Thoracic aorta (tissue), 2 donors: ENCODE data around the gene CCL15. TPM values are rescaled to one million over a fixed set of nuclear protein-coding genes. Genes with fewer than 3 reads are reported as not detected.

Experiments used
- ATAC-seq: fragments of 150-250 bp; one replicate; pipeline ENCODE4 v1.8.0; 2017; ENCODE audit warnings: low read depth; ENCODE audit not compliant: insufficient number of reproducible peaks, low FRiP score
- DNase-seq: peaks from one replicate; pipeline ENCODE4 v3.0.0-alpha.2; 2020; ENCODE audit warnings: low spot score
- H3K27ac ChIP-seq, 2 donors: fragments of 200-600 bp; sonication (generic); 1 replicate in 1 of 2; 2 replicates in 1 of 2; pipeline ENCODE4 v1.5.1; 2016; ENCODE audit warnings: mild to moderate bottlenecking in 2 of 2, moderate library complexity in 2 of 2
- H3K27me3 ChIP-seq: fragments of 200-600 bp; sonication (generic); replicated peaks from 2 replicates; pipeline ENCODE4 v1.6.0; 2016; ENCODE audit warnings: mild to moderate bottlenecking; ENCODE audit not compliant: insufficient read depth
- H3K36me3 ChIP-seq: fragments of 200-600 bp; sonication (generic); one replicate; pipeline ENCODE4 v1.5.1; 2016
- H3K4me1 ChIP-seq, 2 donors: fragments of 200-600 bp; sonication (generic); 1 replicate in 1 of 2; 2 replicates in 1 of 2; pipeline versions ENCODE4 v1.5.1 to v1.6.0; 2016; ENCODE audit warnings: low read depth in 2 of 2, mild to moderate bottlenecking in 1 of 2; ENCODE audit not compliant: control insufficient read depth in 1 of 2
- H3K4me3 ChIP-seq: fragments of 200-600 bp; sonication (generic); 2 replicates; pipeline ENCODE4 v1.5.1; 2016; ENCODE audit warnings: mild to moderate bottlenecking
- H3K9me3 ChIP-seq: fragments of 200-600 bp; sonication (generic); 2 replicates; pipeline ENCODE4 v1.5.1; 2016
- total RNA-seq, 2 donors: library from RNA; depleted of rRNA; stranded (reverse); fragments of >200 nt; gene quantifications; one replicate each; pipeline versions ENCODE4 v1.1.0 to v1.2.3, GENCODE V29; 2016
- TF ChIP-seq, protein P1 (sequence below): fragments of 200-600 bp; sonication (generic); IDR thresholded peaks from one replicate; pipeline ENCODE4 v1.5.1; 2019; ENCODE audit warnings: antibody characterized with exemption

CCL15 gene
- total RNA-seq, 2 donors from 2014 or later, result not detected

DNA sequence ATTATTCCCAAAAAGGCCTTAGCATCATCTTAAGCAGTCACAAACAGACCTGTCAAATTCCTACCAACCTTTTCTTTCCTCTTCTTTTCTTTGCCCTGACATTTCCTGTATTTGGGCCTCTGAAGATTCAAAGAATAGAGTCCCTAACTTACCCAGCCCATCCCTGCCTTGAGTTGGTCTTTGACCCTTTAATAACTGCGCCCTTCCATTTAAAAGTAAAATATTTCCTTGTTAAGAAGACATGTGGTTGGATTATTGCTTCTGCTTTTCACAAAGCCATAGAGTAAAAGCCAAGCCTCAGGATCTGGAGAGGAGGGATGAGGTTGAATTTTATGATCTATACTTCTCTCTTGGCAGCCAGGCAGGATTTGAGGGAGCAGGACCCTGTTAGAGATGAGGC is 29.6 kb upstream of the CCL15 start:
- DNase-seq (no peak), ATAC-seq (no peak)
- no peaks in the 10 kb centered on the region for H3K36me3 ChIP-seq
- H3K9me3 ChIP-seq, result no peaks in the 10 kb centered on the region
- TF ChIP-seq, protein P1, sequence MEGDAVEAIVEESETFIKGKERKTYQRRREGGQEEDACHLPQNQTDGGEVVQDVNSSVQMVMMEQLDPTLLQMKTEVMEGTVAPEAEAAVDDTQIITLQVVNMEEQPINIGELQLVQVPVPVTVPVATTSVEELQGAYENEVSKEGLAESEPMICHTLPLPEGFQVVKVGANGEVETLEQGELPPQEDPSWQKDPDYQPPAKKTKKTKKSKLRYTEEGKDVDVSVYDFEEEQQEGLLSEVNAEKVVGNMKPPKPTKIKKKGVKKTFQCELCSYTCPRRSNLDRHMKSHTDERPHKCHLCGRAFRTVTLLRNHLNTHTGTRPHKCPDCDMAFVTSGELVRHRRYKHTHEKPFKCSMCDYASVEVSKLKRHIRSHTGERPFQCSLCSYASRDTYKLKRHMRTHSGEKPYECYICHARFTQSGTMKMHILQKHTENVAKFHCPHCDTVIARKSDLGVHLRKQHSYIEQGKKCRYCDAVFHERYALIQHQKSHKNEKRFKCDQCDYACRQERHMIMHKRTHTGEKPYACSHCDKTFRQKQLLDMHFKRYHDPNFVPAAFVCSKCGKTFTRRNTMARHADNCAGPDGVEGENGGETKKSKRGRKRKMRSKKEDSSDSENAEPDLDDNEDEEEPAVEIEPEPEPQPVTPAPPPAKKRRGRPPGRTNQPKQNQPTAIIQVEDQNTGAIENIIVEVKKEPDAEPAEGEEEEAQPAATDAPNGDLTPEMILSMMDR, result no peak
- H3K27me3 ChIP-seq, result no peaks in the 10 kb centered on the region
- H3K4me3 ChIP-seq, result no peak overlapping the region
- no peak overlapping the region for H3K27ac ChIP-seq
- H3K4me1 ChIP-seq, result no peaks in the 10 kb centered on the region

DNA sequence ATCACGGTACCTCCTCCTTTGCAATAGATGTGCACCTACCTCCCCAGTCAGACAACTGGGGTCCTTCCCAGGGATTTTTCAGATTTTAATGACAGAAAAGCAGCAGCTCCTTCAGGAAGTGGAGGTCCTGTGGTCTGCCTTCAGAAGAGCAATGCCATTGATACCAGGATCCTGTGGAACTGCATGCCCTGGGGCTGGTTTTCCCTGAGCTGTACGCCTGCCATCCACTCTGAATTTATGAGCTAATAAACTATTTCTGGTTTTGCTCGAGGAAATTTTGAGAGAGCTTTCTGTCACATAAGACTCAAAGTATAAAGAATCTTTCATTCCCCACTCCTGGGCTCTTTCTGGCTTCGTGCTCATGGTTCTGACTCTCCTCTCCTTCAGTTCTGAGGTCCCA is 26.4 kb upstream of the CCL15 start:
- Histone ChIP-seq H3K4me3 (no peak overlapping the region), H3K27ac (no peak overlapping the region), H3K4me1 (no peaks in the 10 kb centered on the region), H3K36me3 (no peaks in the 10 kb centered on the region), H3K9me3 (no peaks in the 10 kb centered on the region), H3K27me3 (no peaks in the 10 kb centered on the region)
- TF ChIP-seq, protein P1, result no peak
- no peak for DNase-seq
- no peak for ATAC-seq

DNA sequence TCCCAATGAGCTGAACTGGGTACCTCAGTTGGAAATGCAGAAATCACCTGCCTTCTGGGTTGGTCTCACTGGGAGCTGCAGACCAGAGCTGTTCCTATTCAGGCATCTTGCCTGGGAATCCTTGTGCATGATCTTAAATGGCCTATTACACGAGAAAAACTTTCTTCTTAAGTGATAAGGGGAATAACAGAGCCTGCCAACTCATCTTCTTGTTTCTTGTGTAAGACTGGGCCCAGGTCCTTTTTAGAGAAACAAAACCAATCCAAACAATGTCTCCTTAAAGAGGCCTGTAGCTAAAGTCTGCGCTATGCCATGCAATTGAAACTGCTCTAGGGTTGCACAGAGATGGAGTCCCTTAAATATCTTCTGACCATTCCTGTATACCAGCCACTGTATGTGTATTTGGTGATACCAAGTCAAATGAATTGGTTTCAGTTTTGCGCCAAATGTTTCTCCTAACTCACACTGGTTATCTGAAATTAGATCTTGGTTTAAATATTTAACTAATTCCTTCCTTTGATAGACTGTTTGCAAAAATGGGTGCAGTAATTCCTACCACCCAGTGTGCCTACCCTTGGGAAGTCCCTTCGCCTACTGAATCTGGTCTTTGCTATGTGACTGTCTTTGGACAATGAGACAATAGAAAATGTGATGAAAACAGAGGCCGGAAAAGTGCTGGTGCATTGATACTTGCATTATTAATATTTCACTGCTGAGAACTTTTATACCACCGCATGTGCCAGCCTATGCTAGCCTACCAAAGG is 22.9 kb upstream of the CCL15 start:
- Histone ChIP-seq H3K4me3 (no peak overlapping the region), H3K4me1 (no peaks in the 10 kb centered on the region), H3K27ac (no peak overlapping the region), H3K27me3 (no peaks in the 10 kb centered on the region), H3K36me3 (no peaks in the 10 kb centered on the region), H3K9me3 (no peaks in the 10 kb centered on the region)
- TF ChIP-seq, protein P1, result no peak
- DNase-seq (no peak), ATAC-seq (no peak)

DNA sequence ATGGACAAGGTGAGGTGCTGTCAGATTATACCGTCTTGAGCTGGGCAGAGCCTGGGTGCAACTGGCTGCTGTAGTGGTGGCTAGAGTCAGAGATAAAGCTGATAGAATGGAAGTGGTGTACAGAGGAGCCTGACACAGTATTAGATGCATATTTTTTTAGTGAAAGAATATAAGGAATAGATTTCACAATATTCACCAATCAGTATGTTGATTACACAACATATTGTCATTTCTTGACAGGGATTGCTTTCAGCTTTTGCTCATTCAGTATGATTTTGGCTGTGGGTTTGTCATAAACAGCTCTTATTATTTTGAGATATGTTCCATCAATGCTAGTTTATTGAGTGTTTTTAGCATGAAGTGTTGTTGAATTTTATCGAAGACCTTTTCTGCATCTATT is 18.1 kb upstream of the CCL15 start:
- Histone ChIP-seq H3K4me3 (no peak overlapping the region), H3K36me3 (no peaks in the 10 kb centered on the region), H3K9me3 (no peaks in the 10 kb centered on the region), H3K27me3 (no peaks in the 10 kb centered on the region), H3K27ac (no peak overlapping the region), H3K4me1 (no peaks in the 10 kb centered on the region)
- no peak for ATAC-seq
- TF ChIP-seq, protein P1, result no peak
- no peak for DNase-seq

DNA sequence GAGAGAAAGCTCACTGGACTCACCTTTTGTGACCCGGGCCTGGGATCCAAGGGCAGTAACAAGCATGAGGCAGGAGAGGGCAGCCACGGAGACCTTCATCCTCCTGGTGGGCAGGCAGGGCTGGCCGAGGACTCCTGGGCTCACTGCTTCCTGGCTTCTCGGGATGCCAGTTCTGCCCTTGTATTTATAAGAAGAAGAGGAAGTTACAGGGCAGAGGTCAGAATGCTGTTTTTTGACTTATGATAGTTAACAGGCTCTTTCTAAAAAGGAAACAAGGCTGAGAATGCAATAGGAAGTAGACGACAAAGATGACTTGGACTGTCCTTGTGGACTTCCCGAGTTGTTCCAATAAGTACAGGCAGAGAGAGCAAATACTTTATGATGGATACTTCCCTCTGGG is 16.4 kb upstream of the CCL15 start, which contains the start of gene CCL23:
Gene CCL23 (minus strand): TSS at position 174 of the 400 bp plus-strand sequence. CDS start 75 bp downstream, at position 99.
- no peak within 1 kb of the TSS for H3K4me3 ChIP-seq
- TF ChIP-seq, protein P1, result no peak
- no peaks in the 10 kb centered on the region for H3K4me1 ChIP-seq
- no peak within 1 kb of the TSS for H3K27ac ChIP-seq
- H3K36me3 ChIP-seq, result no peaks in the 10 kb centered on the region
- no peaks in the 10 kb centered on the region for H3K27me3 ChIP-seq
- ATAC-seq, result no peak
- DNase-seq, result no peak
- no peaks in the 10 kb centered on the region for H3K9me3 ChIP-seq
